OCI-LY7 (cell line): ENCODE measurements around the gene PCDHGA6.
A peak's percentile ranks its signal among the peaks of the same experiment; 100 is the strongest.
"Not testable (repeated sequence)": the region's sequence is repeated elsewhere in the genome, so short reads cannot be mapped to it uniquely, and the experiment has no call there.

ENCODE experiments used
- CTCF ChIP-seq: fragments of 200-600 bp; sonication (generic); conservative IDR thresholded peaks from 2 replicates; pipeline ENCODE4 v1.5.1; 2014; ENCODE audit warnings: mild to moderate bottlenecking, antibody characterized with exemption, low read length, moderate library complexity, mixed read lengths
- EZH2phosphoT487 ChIP-seq: fragments of 200-600 bp; sonication (generic); IDR thresholded peaks from 2 replicates; pipeline ENCODE4 v1.6.1; 2018; ENCODE audit warnings: low read depth, borderline replicate concordance, mild to moderate bottlenecking, mixed run types, antibody characterized with exemption, low read length, moderate library complexity, mixed read lengths

- peak; percentile 60 for TF ChIP-seq CTCF
- TF ChIP-seq EZH2phosphoT487, result not testable (repeated sequence)
These were observed 24.3 kb downstream of the PCDHGA6 start, which contains the start of gene PCDHGB5 for GRCh38 chr5:141397756-141398551.
